Fibroblast of mammary gland (primary cell): Measurements from ENCODE around the gene MT1B.

Experiments used
- DNase-seq: peaks from one replicate; pipeline ENCODE4 v3.0.0-alpha.2; 2010; ENCODE audit warnings: low read depth
- H3K4me3 ChIP-seq: 2 replicates; pipeline ENCODE4 v1.5.1; 2011; ENCODE audit warnings: low read depth, mild to moderate bottlenecking, low read length, moderate library complexity; ENCODE audit not compliant: control insufficient read depth
- CTCF ChIP-seq: conservative IDR thresholded peaks from 2 replicates; pipeline ENCODE4 v1.5.1; 2011; ENCODE audit warnings: low read depth, low read length, inconsistent platforms; ENCODE audit not compliant: control insufficient read depth, insufficient read depth

MT1B gene

GRCh38 chr16:56625943-56626654 lies 25.6 kb upstream of the MT1B start:
- peak; percentile 95 for DNase-seq
- peak overlapping the region; percentile 77 for H3K4me3 ChIP-seq
- TF ChIP-seq CTCF, result no peak

GRCh38 chr16:56626685-56627084 lies 25.0 kb upstream of the MT1B start:
- H3K4me3 ChIP-seq, result peak overlapping the region; percentile 77
- no peak for DNase-seq
- no peak for TF ChIP-seq CTCF

- H3K4me3 ChIP-seq, result no peak overlapping the region
- DNase-seq, result peak; percentile 39
- TF ChIP-seq CTCF, result no peak
Observed at GRCh38 chr16:56628486-56629350, 23.0 kb upstream of the MT1B start.

GRCh38 chr16:56629531-56629930 lies 22.2 kb upstream of the MT1B start:
- TF ChIP-seq CTCF, result no peak
- no peak for DNase-seq
- H3K4me3 ChIP-seq, result no peak overlapping the region

GRCh38 chr16:56630134-56630533 lies 21.6 kb upstream of the MT1B start:
- DNase-seq, result no peak
- H3K4me3 ChIP-seq, result no peak overlapping the region
- no peak for TF ChIP-seq CTCF

- no peak overlapping the region for H3K4me3 ChIP-seq
- no peak for TF ChIP-seq CTCF
- no peak for DNase-seq
Observed at GRCh38 chr16:56631197-56631596, 20.5 kb upstream of the MT1B start.
